ENCODE measurements around the gene SMCO4.
A peak's percentile ranks its signal among the peaks of the same experiment; 100 is the strongest.
"Not testable (repeated sequence)": the region's sequence is repeated elsewhere in the genome, so short reads cannot be mapped to it uniquely, and the experiment has no call there.

SMCO4 gene

DNA sequence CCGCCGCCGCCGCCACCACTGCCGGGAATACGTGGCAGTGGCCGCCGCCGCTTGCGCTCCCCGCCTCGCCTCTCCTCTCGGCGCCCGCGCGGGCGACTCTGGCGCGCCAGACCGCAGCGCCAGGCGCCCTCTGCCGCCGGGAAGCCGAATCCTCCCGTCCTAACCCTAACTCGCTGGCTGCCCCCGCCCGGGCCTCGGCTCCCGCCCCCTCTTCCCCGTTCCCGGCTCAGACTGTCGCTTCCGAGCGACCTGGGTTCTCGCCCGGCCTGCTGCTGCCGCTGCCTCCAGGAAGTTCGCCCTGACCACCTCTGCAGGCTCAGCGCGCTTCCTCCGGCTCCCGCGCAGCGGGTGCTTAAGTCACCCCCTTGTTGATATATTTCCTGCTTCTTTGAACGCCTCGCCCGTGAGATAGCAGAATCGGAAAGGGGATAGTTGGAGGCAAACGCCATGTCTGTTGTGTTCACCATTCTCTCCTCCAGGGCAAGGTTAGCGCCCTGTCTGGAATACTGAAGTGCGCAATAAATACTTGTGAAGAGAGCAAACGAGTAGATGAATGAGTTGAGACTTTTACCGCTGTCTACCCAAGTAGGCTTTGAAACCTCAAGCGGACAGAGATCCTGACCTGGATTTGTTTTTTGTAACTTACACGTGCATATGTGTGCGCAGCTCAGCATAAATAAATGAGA lies at the start of gene SMCO4:
Gene SMCO4 (minus strand): TSS at position 100 of the 686 bp plus-strand sequence. CDS start 64,202 bp downstream, outside the sequence.
- DNase-seq = peak; percentile 44

GRCh38 chr11:93591247-93591898 lies 48.2 kb upstream of the SMCO4 start:
- no peak for DNase-seq

DNA sequence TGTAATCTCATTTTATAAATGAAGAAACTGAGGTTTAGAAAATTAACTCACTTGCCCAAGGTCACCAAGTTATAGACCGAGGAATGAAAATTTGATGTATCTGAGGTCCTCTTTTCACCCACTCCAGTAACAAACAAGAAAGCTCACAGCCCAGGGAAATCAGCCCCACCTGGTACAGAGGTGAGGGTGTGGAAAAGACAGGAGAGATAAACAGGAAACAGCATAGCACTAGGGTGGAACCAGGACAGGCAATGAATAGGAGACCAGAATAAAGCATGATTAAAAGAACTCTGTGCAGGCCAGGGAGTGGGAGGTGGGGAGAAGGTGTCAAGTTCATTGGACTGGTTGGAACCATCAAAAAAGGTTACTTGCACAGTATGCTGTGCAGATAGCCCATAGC lies 46.2 kb upstream of the SMCO4 start:
- no peak for DNase-seq

DNA sequence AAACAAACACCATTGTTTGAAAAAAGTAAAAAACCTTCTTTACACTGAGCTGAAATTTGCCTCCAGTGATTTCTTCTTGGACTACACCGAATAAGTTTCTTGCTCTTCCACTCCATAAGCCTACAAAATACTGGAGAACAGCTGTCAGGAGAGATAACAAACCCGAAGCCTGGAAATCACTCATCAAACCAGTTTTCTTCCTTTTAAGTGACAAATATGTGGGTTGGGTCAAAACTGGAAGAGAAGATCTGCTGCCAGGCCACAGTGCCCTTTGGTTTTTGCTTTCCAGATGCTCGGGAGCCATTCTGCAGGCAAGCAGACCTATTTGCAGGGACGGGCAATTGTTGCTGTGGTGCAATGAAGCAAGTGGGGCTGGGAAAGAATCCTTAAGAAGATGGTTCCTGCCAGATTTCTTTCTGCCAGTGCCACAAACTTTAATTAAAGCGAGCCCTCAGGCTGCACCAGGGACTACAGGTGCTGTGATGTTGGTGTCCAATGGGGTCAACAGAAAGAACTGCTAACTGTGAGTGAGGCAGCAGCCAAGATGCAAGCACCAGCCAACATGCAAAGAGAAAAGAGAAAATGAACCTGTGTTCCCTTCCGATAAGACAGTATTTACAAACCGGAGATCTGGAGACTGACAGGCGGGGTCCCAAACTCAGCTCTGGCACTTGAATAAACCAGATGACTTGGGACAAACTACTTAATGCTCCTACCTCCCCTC lies 44.8 kb upstream of the SMCO4 start:
- no peak for DNase-seq

DNA sequence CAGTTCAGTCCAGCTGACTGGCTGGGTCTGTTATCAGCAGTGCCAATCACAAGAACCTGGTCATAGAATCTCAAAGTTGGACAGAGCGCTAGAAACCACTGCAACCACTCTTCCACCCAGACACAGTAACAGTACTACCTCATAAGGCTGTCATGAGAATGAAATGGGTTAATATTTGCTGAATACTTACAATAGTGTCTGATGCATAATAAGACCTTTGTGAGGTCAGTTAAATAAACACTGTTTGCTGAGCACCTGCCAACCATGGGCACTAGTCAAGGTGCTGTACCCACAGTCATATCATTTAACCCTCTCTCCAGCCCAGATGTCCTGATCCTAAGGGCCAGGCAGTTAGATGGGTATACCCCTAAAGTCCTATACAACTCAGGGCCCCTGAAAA lies 44.2 kb upstream of the SMCO4 start:
- DNase-seq = not testable (repeated sequence)

- DNase-seq = no peak
Measured at GRCh38 chr11:93585758-93586157, 42.6 kb upstream of the SMCO4 start.

DNA sequence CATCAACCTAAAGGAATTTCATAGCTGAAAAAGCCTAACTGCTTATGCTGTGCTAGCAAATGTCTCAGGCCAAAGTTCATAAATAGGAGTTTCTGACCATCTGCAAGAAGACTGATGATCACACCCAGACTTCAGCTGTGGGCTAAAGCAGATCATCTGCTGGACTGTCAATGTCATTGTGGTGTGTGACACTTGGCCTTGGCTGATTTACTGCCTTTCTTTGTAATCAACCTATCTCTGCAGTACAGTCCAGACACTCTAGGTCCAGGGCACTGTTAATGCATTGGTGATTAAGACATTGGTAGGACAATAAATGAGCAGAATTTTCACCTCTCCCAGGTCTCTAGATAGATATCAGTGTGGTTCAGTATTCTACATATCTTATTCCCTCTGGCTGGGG lies 40.3 kb upstream of the SMCO4 start:
- no peak for DNase-seq

DNA sequence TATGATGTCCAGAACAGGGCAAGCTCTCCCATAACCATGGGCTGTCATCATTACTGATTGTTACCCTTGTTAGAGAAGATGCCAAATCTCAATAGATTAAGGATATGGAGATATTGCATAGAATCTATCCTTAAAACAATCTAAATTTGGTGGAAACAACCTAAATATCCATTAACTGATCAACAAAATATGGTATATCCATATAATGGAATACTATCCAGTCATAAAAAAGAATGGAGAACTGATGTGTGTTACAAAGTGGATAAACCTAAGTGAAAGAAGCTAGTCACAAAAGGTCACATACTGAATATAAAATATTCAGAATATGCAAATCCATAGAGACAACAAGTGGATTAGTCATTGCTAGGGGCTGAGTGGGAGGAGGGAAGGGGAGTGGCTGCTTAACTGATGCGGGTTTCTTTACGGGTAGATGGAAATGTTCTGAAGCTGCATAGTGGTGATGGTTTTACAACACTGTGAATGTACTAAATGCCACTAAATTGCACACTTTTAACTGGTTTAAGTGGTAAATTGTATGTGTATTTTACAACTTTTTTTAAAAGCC lies 36.1 kb upstream of the SMCO4 start:
- DNase-seq = no peak

DNA sequence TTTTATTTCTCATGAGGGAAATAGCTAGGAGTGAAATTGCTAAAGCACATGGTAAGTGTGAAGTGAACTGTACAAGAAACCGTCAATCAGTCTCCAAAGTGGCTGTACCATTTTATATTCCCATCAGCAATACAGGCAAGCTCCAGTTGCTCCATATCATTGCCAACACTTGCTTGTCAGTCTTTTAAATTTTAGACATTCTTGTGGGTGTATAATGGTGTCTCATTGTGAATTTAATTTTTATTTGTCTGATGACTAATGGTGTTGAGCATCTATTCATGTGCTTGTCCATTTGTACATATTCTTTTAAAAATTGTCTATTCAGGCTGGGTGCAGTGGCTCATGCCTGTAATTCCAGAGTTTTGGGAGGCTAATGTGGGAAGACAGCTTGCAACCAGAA lies 34.1 kb upstream of the SMCO4 start:
- no peak for DNase-seq

- not testable (repeated sequence) for DNase-seq
Measured at GRCh38 chr11:93576870-93577269, 33.7 kb upstream of the SMCO4 start.

DNA sequence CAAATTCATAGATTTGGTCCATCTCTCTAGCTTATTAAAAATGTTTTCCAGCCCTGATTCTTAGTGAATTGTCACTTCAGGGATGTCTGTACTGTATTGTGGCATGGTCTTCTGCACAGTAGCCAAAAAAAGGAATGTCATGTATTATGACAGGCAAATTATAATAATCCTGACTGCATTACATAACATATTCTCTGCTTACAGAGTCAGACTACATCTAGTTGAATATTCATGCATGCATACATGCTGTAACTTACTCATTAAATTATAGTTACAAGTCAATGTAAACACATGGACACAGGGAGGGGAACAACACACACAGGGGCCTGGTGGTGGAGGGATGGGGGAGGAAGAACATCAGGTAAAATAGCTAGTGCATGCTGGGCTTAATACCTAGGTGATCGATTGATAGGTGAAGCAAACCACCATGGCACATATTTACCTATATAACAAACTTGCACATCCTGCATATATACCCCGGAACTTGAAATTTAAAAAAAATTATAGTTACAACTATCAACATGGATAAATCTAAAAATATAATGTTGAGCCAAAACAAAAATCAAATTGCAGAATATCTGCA lies 31.5 kb upstream of the SMCO4 start:
- DNase-seq = no peak

DNA sequence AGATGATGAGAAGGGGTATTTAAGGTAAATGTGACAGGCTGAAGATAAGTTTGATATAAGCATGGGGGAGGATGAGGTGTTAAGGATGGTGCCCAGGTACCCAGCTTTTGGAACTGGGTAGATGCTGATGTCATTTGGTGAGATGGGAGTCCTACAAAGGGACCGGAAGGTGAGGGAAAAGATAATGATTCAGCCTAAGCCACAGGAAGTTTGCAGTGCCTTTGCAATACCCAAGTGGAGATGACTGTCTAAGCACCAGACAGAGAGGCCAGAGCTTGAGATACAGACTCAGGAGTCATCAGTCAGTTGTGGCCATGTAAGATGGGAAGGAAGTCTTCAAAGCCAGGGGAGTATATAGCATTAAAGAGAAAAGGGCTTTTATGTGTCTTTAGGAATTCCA lies 30.0 kb upstream of the SMCO4 start:
- no peak for DNase-seq

DNA sequence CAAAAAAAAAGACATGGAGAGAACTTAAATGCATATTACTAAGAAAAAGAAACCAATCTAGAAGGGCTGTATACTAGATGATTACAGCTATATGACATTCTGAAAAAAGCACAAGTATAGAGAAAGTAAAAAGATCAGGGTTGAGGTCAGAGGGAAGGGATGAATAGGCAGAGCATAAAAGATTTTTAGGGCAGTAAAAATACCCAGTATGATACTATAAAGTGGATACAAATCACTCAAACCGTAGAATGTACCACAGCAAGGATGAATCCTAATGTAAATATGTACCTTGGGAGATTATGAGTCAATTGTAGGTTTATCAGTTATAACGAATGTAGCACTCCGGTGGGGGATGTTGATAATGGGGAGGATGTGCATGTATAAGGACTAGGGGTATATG lies 29.4 kb upstream of the SMCO4 start:
- DNase-seq = no peak

DNA sequence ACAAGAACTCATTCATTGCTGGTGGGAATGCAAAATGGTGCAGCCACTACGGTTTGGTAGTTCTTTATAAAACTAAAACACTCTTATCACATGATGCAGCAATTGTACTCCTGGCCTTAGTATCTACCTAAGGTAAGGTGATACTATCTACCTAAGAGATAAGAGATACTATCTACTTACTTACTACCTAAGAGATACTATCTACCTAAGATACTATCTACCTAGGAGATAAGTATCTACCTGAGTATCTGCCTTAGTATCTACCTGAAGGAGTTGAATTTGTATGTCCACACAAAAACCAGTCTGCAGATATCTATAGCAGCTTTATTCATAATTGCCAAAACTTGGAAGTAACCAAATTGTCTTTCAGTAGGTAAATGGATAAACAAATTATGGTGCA lies 29.0 kb upstream of the SMCO4 start:
- no peak for DNase-seq

GRCh38 chr11:93571612-93572011 lies 28.4 kb upstream of the SMCO4 start:
- no peak for DNase-seq

DNA sequence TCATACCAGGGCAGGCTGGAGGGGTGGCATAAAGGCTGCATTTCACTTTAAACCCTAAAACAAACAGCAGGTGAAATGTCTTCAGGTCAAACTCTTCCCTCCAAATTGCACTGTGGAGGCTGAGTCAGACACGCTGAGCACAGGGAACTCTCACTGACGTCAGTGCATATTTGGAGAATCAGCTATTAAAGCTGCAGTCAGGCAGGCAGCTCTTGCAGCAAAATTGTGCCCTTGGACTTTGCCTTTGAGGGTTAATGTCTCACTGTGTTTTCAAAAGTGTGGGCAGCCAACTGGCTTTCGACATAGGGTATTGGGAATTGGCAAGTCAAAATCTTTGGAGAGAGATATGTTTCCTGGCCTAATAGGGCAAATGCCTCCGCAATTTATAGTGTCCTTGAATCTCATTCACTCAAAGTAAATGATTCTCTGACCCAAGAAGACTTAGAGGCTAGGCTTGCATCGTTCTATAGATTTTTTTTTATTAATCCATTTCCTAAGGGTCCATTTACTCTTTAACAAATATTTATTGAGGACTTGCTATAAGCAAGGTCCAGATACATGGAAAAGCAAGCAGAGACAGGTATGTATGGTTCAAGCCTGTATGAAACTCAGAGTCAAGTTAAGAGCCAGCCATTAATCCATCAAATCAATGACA lies 27.7 kb upstream of the SMCO4 start:
- no peak for DNase-seq

DNA sequence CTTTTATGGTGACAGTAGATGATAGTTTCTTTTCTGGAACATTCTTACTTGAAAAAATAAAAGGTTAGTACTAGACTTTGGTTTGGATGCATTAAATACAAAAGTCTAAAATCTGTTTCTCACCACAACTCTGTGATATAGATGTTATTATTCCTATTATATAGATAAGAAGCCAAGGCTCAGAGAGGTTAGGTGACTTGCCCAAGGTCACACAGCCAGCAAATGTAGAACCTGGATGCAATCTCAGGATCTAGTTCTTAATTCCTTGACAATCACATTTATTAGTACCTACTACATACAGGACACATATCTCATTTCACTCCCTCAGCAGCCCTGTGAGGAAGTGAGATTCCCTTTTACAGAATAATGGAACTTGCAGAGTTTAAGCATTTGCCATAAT lies 26.3 kb upstream of the SMCO4 start:
- DNase-seq = no peak

GRCh38 chr11:93568726-93569125 lies 25.5 kb upstream of the SMCO4 start:
- DNase-seq = no peak

- no peak for DNase-seq
Measured at GRCh38 chr11:93567401-93567895, 24.3 kb upstream of the SMCO4 start.

GRCh38 chr11:93564895-93565294 lies 21.7 kb upstream of the SMCO4 start:
- no peak for DNase-seq

DNA sequence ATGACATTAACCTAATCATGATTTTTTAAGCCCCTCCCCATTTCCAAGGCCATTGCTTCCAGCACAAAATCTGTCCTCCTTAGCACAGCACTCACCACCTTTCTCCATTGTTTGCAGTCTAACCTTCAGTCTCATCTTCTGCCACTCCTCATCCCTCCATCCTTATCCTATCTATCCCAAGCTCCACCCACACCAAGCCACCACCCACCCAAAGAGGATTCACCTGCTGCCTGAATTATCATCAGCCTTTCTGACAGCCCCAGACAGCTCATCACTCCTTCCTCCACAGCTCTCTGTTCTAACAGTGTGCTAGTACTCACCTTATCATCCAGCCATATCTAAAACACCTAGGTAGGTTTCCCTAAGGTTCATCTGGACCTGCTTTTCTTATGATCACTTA lies 20.7 kb upstream of the SMCO4 start:
- DNase-seq = no peak

GRCh38 chr11:93560199-93560932 lies 17.2 kb upstream of the SMCO4 start:
- no peak for DNase-seq
